Body of pancreas (tissue), 4 donors: ENCODE measurements around the gene PCDHGA7.

Source experiments
- POLR2A ChIP-seq, 3 donors: fragments of 450-650 bp; IDR thresholded peaks; one replicate each; pipeline ENCODE4 v1.6.1; 2016; ENCODE audit warnings: antibody characterized with exemption in 3 of 3, mild to moderate bottlenecking in 2 of 3
- TF ChIP-seq, protein P1 (sequence below), 7 experiments: fragments of 450-650 bp in 4 of 7; fragments of 200-600 bp in 3 of 7; sonication (generic) in 3 of 7; IDR thresholded peaks; one replicate each; pipeline ENCODE4 v1.5.1; 2016 to 2019; ENCODE audit warnings: antibody characterized with exemption in 7 of 7

DNA sequence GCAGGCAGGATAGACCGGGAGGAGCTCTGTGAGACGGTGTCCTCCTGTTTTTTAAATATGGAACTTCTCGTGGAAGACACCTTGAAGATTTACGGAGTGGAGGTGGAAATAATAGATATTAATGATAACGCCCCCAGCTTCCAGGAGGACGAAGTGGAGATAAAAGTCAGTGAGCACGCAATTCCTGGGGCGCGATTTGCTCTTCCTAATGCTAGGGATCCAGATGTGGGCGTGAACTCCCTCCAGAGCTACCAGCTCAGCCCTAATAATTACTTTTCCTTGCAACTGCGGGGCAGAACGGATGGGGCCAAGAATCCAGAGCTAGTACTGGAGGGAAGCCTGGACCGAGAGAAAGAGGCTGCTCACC, 38.9 kb downstream of the PCDHGA7 start:
- TF ChIP-seq, protein P1, sequence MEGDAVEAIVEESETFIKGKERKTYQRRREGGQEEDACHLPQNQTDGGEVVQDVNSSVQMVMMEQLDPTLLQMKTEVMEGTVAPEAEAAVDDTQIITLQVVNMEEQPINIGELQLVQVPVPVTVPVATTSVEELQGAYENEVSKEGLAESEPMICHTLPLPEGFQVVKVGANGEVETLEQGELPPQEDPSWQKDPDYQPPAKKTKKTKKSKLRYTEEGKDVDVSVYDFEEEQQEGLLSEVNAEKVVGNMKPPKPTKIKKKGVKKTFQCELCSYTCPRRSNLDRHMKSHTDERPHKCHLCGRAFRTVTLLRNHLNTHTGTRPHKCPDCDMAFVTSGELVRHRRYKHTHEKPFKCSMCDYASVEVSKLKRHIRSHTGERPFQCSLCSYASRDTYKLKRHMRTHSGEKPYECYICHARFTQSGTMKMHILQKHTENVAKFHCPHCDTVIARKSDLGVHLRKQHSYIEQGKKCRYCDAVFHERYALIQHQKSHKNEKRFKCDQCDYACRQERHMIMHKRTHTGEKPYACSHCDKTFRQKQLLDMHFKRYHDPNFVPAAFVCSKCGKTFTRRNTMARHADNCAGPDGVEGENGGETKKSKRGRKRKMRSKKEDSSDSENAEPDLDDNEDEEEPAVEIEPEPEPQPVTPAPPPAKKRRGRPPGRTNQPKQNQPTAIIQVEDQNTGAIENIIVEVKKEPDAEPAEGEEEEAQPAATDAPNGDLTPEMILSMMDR (IDR thresholded peaks at IDR 0.05): no peak
- no peak for TF ChIP-seq POLR2A (IDR thresholded peaks at IDR 0.05)
